Endothelial cell of umbilical vein (primary cell): ENCODE data around the gene LRP11. TPM values are rescaled to one million over a fixed set of nuclear protein-coding genes. Genes with fewer than 3 reads are reported as not detected.

Experiments
- BruUV-seq: library from RNA; stranded (reverse); fragments of 400-500 nt; replicated peaks from 2 replicates; lab custom pipeline; 2021; lab: Mats Ljungman, UMichigan
- CTCF ChIA-PET: fragments of 300-600, 350-600 bp; sonication (Branson Sonifier 250); formaldehyde crosslinking; loops from one replicate; lab custom pipeline; 2021; ENCODE audit warnings: antibody characterized with exemption, inconsistent platforms; lab: Charles Lee
- POLR2A ChIA-PET: fragments of 300-600, 350-600 bp; sonication (Branson Sonifier 250); formaldehyde crosslinking; loops from one replicate; lab custom pipeline; 2021; ENCODE audit warnings: antibody characterized with exemption, inconsistent platforms; lab: Charles Lee
- DNase-seq: peaks from one replicate; pipeline ENCODE4 v3.0.0-alpha.2; 2011; ENCODE audit warnings: low read depth, low spot score
- FAIRE-seq: peaks from 2 replicates; lab custom pipeline; 2011; peaks lifted over from hg19 to GRCh38; lab: Jason Lieb, UNC
- H2AFZ ChIP-seq: 2 replicates; pipeline ENCODE4 v1.6.0; 2012; ENCODE audit warnings: low read depth, low read length, control low read depth, inconsistent platforms
- H3K27ac ChIP-seq: 2 replicates; pipeline ENCODE4 v1.5.1; 2011; ENCODE audit warnings: low read depth, mild to moderate bottlenecking, control low read depth, low read length, moderate library complexity; ENCODE audit not compliant: insufficient read depth
- H3K27me3 ChIP-seq, 2 experiments: 2 replicates each; pipeline versions ENCODE4 v1.6.0 to v1.6.1; 2011; ENCODE audit warnings: low read length in 2 of 2, mixed read lengths in 1 of 2; ENCODE audit not compliant: control insufficient read depth in 2 of 2, insufficient read depth in 2 of 2
- H3K36me3 ChIP-seq, 2 experiments: 2 replicates in 1 of 2; 3 replicates in 1 of 2; pipeline ENCODE4 v1.5.1; 2011; ENCODE audit warnings: low read length in 2 of 2, mild to moderate bottlenecking in 1 of 2, moderate library complexity in 1 of 2; ENCODE audit not compliant: control insufficient read depth in 2 of 2, insufficient read depth in 2 of 2; ENCODE audit errors: extremely low read depth in 1 of 2
- H3K4me1 ChIP-seq: 3 replicates; pipeline ENCODE4 v1.5.1; 2011; ENCODE audit warnings: mild to moderate bottlenecking, low read length; ENCODE audit not compliant: control insufficient read depth, insufficient read depth; ENCODE audit errors: extremely low read depth
- H3K4me2 ChIP-seq: 2 replicates; pipeline ENCODE4 v1.6.1; 2011; ENCODE audit warnings: low read length, control low read depth, mixed read lengths; ENCODE audit not compliant: insufficient read depth
- H3K4me3 ChIP-seq, 3 experiments: fragments of 200-600 bp in 1 of 3; sonication (generic), shearing (Covaris generic) in 1 of 3; replicated peaks in 1 of 3; 2 replicates each; pipeline ENCODE4 v1.5.1; 2011 to 2016; ENCODE audit warnings: control low read depth in 3 of 3, low read length in 3 of 3, mild to moderate bottlenecking in 2 of 3, inconsistent platforms in 1 of 3, low read depth in 1 of 3, moderate library complexity in 1 of 3; ENCODE audit not compliant: insufficient read depth in 1 of 3
- H3K79me2 ChIP-seq: 2 replicates; pipeline ENCODE4 v1.6.0; 2012; ENCODE audit warnings: low read length, inconsistent platforms; ENCODE audit not compliant: control insufficient read depth, insufficient read depth
- H3K9ac ChIP-seq: replicated peaks from 2 replicates; pipeline ENCODE3; 2011; ENCODE audit warnings: low read length, control low read depth; ENCODE audit not compliant: insufficient read depth; ENCODE audit errors: extremely low read depth
- H3K9me1 ChIP-seq: replicated peaks from 3 replicates; pipeline ENCODE4 v1.6.0; 2011; ENCODE audit warnings: mild to moderate bottlenecking, low read length; ENCODE audit not compliant: control insufficient read depth, insufficient read depth; ENCODE audit errors: extremely low read depth
- H3K9me3 ChIP-seq: replicated peaks from 2 replicates; pipeline ENCODE4 v1.5.1; 2012; ENCODE audit warnings: low read length, inconsistent platforms; ENCODE audit not compliant: control insufficient read depth, insufficient read depth
- H4K20me1 ChIP-seq: replicated peaks from 2 replicates; pipeline ENCODE3; 2011; ENCODE audit warnings: mild to moderate bottlenecking, low read length; ENCODE audit not compliant: control insufficient read depth, insufficient read depth; ENCODE audit errors: extremely low read depth
- POLR2A ChIP-seq: IDR thresholded peaks from 2 replicates; pipeline ENCODE4 v1.6.1; 2012; ENCODE audit warnings: low read depth, mild to moderate bottlenecking, control low read depth, low read length
- dilution Hi-C: fragments of 300-500 bp; cut with MboI; formaldehyde crosslinking; loops from one replicate; pipeline ENCODE4 v1.15.0; 2019; ENCODE audit warnings: low sequenced_read_pairs; ENCODE audit not compliant: extremely low pct_ligation_motif_present
- intact Hi-C: fragments of 100-400 bp; cut with micrococcal nuclease; formaldehyde crosslinking; loops from one replicate; pipeline ENCODE4 v1.10.0; 2022
- polyA plus RNA-seq, 4 experiments: library from polyadenylated mRNA; depleted of rRNA in 3 of 4; stranded (reverse) in 3 of 4; unstranded in 1 of 4; fragments of >200 nt; gene quantifications; 2 replicates each; pipeline versions ENCODE4 v1.2.1 to v1.2.3, GENCODE V29; 2011 to 2012; ENCODE audit warnings: missing spikeins in 1 of 4
- total RNA-seq: library from RNA; stranded (reverse); gene quantifications from 2 replicates; pipeline ENCODE4 v1.2.3, GENCODE V29; 2021
- TF ChIP-seq, protein P1 (sequence below), 2 donors: IDR thresholded peaks; 1 replicate in 1 of 2; 2 replicates in 1 of 2; pipeline ENCODE4 v1.5.1; 2011; ENCODE audit warnings: low read length in 2 of 2, mild to moderate bottlenecking in 2 of 2, moderate library complexity in 2 of 2, control low read depth in 1 of 2, inconsistent platforms in 1 of 2, low read depth in 1 of 2; ENCODE audit not compliant: insufficient read depth in 1 of 2; ENCODE audit errors: extremely low read depth in 1 of 2

The LRP11 gene
- total and polyA plus RNA-seq, 2 donors (not counting 3 experiments of a cell fraction or from before 2014, with no cell fraction given): 23.1 to 59.1 TPM

DNA sequence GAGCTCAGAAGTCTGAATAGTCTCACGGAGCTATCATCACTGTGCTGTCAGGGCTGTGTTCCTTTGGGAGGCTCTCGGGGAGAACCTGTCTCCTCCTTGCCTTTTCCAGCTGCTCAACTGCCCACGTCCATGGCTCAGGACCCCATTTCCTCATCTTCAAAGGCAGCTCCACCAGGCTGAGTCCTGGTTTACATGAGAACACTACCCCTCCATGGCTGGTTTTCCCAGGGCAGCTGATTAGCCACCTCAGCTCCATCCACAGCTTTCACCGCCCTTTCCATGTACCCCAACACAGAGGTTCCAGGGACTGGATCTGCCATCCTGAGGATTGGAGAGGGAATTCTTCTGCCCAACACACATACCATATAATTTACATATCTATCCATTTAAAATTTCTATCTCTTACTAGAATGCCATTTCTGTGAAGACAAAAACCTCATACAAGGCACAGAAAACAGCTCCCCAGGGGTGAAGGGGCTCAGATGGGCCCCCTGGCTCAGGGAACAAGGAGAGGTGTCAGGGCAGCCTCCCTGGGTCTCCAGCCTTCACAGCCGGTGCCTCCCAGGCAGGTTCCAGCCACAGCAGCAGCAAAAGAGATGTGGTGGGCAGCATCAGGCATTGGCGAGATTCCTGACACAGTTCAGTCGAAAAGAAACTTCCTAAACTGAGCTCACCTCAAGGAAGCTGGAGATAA is 35.9 kb upstream of the LRP11 start:
- Histone ChIP-seq H3K36me3 (no peaks in the 10 kb centered on the region), H3K9ac (no peak overlapping the region), H3K4me3 (no peak overlapping the region), H3K4me2 (no peak overlapping the region), H3K9me1 (no peaks in the 10 kb centered on the region), H3K79me2 (no peaks in the 10 kb centered on the region), H4K20me1 (no peaks in the 10 kb centered on the region), H3K27me3 (peaks cover 4 to 10% of the 10 kb centered on the region in 2 experiments), H3K9me3 (no peaks in the 10 kb centered on the region), H3K4me1 (peaks cover 17% of the 10 kb centered on the region), H2AFZ (no peak overlapping the region), H3K27ac (no peak overlapping the region)
- dilution Hi-C loops: no loop called here
- no peak for DNase-seq
- CTCF ChIA-PET: interaction anchor here (0.6 to 1.4 kb wide), 2 partner anchors 30 to 149 kb away, joined by 3 to 4 read pairs; no protein-coding TSS in a partner anchor
- TF ChIP-seq POLR2A: no peak
- intact Hi-C loops: no loop called here
- no TSS peak for BruUV-seq
- no peak for FAIRE-seq
- POLR2A ChIA-PET: no interaction called here

DNA sequence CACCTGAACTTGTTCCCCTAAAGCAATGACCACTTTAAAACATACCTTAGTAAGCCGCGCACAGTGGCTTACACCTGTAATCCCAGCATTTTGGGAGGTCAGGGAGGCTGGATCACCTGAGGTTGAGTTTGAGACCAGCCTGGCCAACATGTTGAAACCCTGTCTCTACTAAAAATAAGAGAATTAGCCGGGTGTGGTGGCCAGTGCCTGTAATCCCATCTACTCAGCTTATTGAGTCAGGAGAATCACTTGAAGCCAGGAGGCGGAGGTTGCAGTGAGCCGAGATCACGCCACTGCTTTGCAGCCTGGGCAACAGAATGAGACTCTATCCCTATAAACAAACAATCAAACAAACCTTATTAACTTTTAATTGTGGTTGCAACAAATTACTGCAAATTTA is 35.3 kb upstream of the LRP11 start:
- Histone ChIP-seq H3K4me1 (peaks cover 17% of the 10 kb centered on the region), H3K4me2 (no peak overlapping the region), H3K4me3 (no peak overlapping the region), H4K20me1 (no peaks in the 10 kb centered on the region), H3K36me3 (no peaks in the 10 kb centered on the region), H3K9me3 (no peaks in the 10 kb centered on the region), H3K9ac (no peak overlapping the region), H2AFZ (no peak overlapping the region), H3K27ac (no peak overlapping the region), H3K9me1 (no peaks in the 10 kb centered on the region), H3K79me2 (no peaks in the 10 kb centered on the region), H3K27me3 (peaks cover 4 to 10% of the 10 kb centered on the region in 2 experiments)
- CTCF ChIA-PET: interaction anchor here (0.6 to 1.4 kb wide), 2 partner anchors 29 to 148 kb away, joined by 3 to 4 read pairs; no protein-coding TSS in a partner anchor
- no TSS peak for BruUV-seq
- POLR2A ChIA-PET: no interaction called here
- FAIRE-seq (no peak), DNase-seq (no peak)
- dilution Hi-C loops (no loop called here), intact Hi-C loops (no loop called here)
- TF ChIP-seq, protein P1, sequence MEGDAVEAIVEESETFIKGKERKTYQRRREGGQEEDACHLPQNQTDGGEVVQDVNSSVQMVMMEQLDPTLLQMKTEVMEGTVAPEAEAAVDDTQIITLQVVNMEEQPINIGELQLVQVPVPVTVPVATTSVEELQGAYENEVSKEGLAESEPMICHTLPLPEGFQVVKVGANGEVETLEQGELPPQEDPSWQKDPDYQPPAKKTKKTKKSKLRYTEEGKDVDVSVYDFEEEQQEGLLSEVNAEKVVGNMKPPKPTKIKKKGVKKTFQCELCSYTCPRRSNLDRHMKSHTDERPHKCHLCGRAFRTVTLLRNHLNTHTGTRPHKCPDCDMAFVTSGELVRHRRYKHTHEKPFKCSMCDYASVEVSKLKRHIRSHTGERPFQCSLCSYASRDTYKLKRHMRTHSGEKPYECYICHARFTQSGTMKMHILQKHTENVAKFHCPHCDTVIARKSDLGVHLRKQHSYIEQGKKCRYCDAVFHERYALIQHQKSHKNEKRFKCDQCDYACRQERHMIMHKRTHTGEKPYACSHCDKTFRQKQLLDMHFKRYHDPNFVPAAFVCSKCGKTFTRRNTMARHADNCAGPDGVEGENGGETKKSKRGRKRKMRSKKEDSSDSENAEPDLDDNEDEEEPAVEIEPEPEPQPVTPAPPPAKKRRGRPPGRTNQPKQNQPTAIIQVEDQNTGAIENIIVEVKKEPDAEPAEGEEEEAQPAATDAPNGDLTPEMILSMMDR (IDR thresholded peaks at IDR 0.05; ENCODE audit: extremely low read depth in 1 of 2, insufficient read depth in 1 of 2, low read depth in 1 of 2, low read length in 2 of 2): no peak
